Activated CD4-positive, alpha-beta memory T cell treated with anti-CD3 and anti-CD28 coated beads for 36 hours (primary cell): ENCODE measurements around the gene ST6GALNAC3. TPM values are rescaled to one million over a fixed set of nuclear protein-coding genes. Genes with fewer than 3 reads are reported as not detected.

Experiments
- CTCF ChIA-PET: fragments of 350-600 bp; sonication (Branson Sonifier 250); formaldehyde crosslinking; loops from one replicate; lab custom pipeline; 2021; ENCODE audit warnings: antibody characterized with exemption, inconsistent platforms; lab: Charles Lee
- POLR2A ChIA-PET: fragments of 350-600 bp; sonication (Branson Sonifier 250); formaldehyde crosslinking; loops from one replicate; lab custom pipeline; 2021; ENCODE audit warnings: antibody characterized with exemption; lab: Charles Lee
- DNase-seq: peaks from one replicate; pipeline ENCODE4 v3.0.0-alpha.2; 2020
- H3K27ac Mint-ChIP-seq: one replicate; pipeline ENCODE4 v1.8.0; 2021; ENCODE audit warnings: mixed read lengths
- H3K27me3 Mint-ChIP-seq: one replicate; pipeline ENCODE4 v1.8.0; 2021; ENCODE audit warnings: mixed read lengths
- H3K36me3 Mint-ChIP-seq: one replicate; pipeline ENCODE4 v1.8.0; 2021; ENCODE audit warnings: mixed read lengths
- H3K4me1 Mint-ChIP-seq: one replicate; pipeline ENCODE4 v1.8.0; 2021; ENCODE audit warnings: low read depth, mixed read lengths
- H3K4me3 Mint-ChIP-seq: one replicate; pipeline ENCODE4 v1.8.0; 2021; ENCODE audit warnings: mild to moderate bottlenecking, mixed read lengths
- H3K9me3 Mint-ChIP-seq: one replicate; pipeline ENCODE4 v1.8.0; 2021; ENCODE audit warnings: mixed read lengths
- intact Hi-C: fragments of 100-400 bp; cut with micrococcal nuclease; formaldehyde crosslinking; loops from one replicate; pipeline ENCODE4 v1.15.1; 2023
- total RNA-seq, 2 experiments: library from RNA; stranded (reverse); gene quantifications; one replicate each; pipeline ENCODE4 v1.2.3, GENCODE V29; 2021

The ST6GALNAC3 gene
- total RNA-seq, 2 experiments from 2014 or later: 0.26 to 0.41 TPM

DNA sequence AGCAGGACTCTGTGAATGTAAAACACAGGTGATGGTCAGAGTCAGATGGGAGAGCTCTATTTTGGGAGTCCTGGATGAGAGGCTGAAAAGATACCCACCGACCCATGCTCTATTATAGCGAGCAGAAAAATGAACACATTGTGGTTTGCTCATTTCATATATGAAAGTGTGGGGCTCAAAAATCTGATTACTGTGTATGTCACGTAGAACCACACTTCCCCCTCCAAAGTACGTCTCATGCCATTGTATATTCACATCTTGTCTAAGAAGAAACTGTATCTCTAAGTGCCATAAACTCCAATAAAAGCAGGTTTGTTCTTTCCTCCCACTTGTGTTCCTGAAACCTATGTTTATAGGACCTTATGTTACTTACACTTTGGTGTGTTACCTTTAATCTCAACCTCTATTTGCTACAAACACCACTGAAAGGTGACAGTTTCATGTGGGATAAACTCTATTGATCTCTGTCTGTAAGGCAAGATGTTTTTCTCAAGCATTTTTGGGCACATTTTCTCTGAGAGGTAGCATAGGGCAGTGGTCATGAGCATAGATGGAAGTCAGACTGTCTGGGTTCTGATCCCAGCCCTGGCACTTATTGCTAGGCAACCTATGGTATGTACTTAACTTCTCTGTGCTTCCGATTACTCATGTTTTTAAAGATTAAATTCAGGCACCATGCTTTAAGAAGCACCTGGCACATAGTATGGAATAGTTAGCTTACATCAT, 214.4 kb downstream of the ST6GALNAC3 start:
- DNase-seq: no peak
- CTCF ChIA-PET: no interaction called here

GRCh38 chr1:76289692-76290091, 215.1 kb downstream of the ST6GALNAC3 start:
- POLR2A ChIA-PET: interaction anchor here (1.0 kb wide), 1 partner anchor 9 kb away, joined by 3 read pairs; no protein-coding TSS in a partner anchor

More for the DNA sequence above, 214.4 kb downstream of the ST6GALNAC3 start:
- peaks cover 79% of the 10 kb centered on the region for H3K4me1 Mint-ChIP-seq
- no peak overlapping the region for H3K4me3 Mint-ChIP-seq
- POLR2A ChIA-PET: interaction anchor here (1.2 kb wide), 1 partner anchor 21 kb away, joined by 4 read pairs; no protein-coding TSS in a partner anchor
- H3K9me3 Mint-ChIP-seq: no peaks in the 10 kb centered on the region
- peak overlapping the region; percentile 33 for H3K27ac Mint-ChIP-seq
- H3K27me3 Mint-ChIP-seq: no peaks in the 10 kb centered on the region
- intact Hi-C loops: loop anchor here (1.0 kb wide), 1 partner anchor 18 kb away; no protein-coding TSS in a partner anchor
- H3K36me3 Mint-ChIP-seq: no peaks in the 10 kb centered on the region

GRCh38 chr1:76290271-76290670, 215.7 kb downstream of the ST6GALNAC3 start:
- Mint-ChIP-seq H3K27ac (peak overlapping the region; percentile 38), H3K4me3 (no peak overlapping the region), H3K4me1 (peaks cover 85% of the 10 kb centered on the region), H3K27me3 (no peaks in the 10 kb centered on the region), H3K9me3 (no peaks in the 10 kb centered on the region), H3K36me3 (no peaks in the 10 kb centered on the region)
- POLR2A ChIA-PET: interaction anchor here (1.0 kb wide), 1 partner anchor 8 kb away, joined by 3 read pairs; no protein-coding TSS in a partner anchor
- CTCF ChIA-PET: interaction anchor here (1.4 kb wide), 1 partner anchor 136 kb away, joined by 8 read pairs; no protein-coding TSS in a partner anchor
- intact Hi-C loops: loop anchor here (5.0 to 10.0 kb wide), 2 partner anchors 113 to 1145 kb away; no protein-coding TSS in a partner anchor
- DNase-seq: no peak

More at GRCh38 chr1:76289692-76290091, 215.1 kb downstream of the ST6GALNAC3 start:
- H3K27me3 Mint-ChIP-seq: no peaks in the 10 kb centered on the region
- peaks cover 84% of the 10 kb centered on the region for H3K4me1 Mint-ChIP-seq
- H3K27ac Mint-ChIP-seq: peak overlapping the region; percentile 33
- no peak overlapping the region for H3K4me3 Mint-ChIP-seq
- DNase-seq: peak; percentile 56
- no peaks in the 10 kb centered on the region for H3K36me3 Mint-ChIP-seq
- H3K9me3 Mint-ChIP-seq: no peaks in the 10 kb centered on the region
- intact Hi-C loops: loop anchor here (1.0 to 10.0 kb wide), 3 partner anchors 18 to 1145 kb away; no protein-coding TSS in a partner anchor
- CTCF ChIA-PET: interaction anchor here (1.4 kb wide), 1 partner anchor 135 kb away, joined by 8 read pairs; no protein-coding TSS in a partner anchor

- Mint-ChIP-seq H3K36me3 (no peaks in the 10 kb centered on the region), H3K4me3 (no peak overlapping the region), H3K27me3 (no peaks in the 10 kb centered on the region), H3K4me1 (peaks cover 86% of the 10 kb centered on the region), H3K9me3 (no peaks in the 10 kb centered on the region), H3K27ac (no peak overlapping the region)
- intact Hi-C loops: loop anchor here (5.0 to 10.0 kb wide), 2 partner anchors 114 to 1144 kb away; no protein-coding TSS in a partner anchor
- DNase-seq: no peak
- ChIA-PET CTCF (interaction anchor here (1.4 kb wide), 1 partner anchor 137 kb away, joined by 8 read pairs; no protein-coding TSS in a partner anchor), POLR2A (no interaction called here)
Measured at GRCh38 chr1:76291191-76291590, 216.6 kb downstream of the ST6GALNAC3 start.

DNA sequence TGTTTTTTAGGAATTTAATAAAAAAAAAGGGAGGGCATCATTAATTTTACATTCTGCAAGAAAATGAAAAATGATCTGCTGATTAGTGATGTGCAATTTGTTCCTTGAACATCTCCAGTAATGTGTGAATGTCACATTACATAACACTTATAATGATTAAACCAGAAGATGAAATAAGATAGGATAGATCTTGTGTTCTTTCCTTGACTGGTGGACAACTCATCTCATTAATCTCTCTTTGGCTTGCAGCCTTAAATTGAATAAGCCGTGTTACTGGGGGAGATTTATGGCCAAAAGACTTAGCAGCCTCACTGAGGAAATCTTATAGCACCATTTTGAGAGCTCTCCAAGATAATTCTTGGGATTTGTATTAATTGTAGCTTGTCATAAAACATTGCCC, 217.2 kb downstream of the ST6GALNAC3 start:
- Mint-ChIP-seq H3K9me3 (no peaks in the 10 kb centered on the region), H3K27ac (no peak overlapping the region), H3K27me3 (no peaks in the 10 kb centered on the region), H3K36me3 (no peaks in the 10 kb centered on the region), H3K4me3 (no peak overlapping the region), H3K4me1 (peaks cover 83% of the 10 kb centered on the region)
- intact Hi-C loops: loop anchor here (1.0 to 10.0 kb wide), 3 partner anchors 35 to 1143 kb away; no protein-coding TSS in a partner anchor
- POLR2A ChIA-PET: no interaction called here
- CTCF ChIA-PET: interaction anchor here (0.7 kb wide), 1 partner anchor 425 kb away, joined by 3 read pairs; no protein-coding TSS in a partner anchor
- no peak for DNase-seq

DNA sequence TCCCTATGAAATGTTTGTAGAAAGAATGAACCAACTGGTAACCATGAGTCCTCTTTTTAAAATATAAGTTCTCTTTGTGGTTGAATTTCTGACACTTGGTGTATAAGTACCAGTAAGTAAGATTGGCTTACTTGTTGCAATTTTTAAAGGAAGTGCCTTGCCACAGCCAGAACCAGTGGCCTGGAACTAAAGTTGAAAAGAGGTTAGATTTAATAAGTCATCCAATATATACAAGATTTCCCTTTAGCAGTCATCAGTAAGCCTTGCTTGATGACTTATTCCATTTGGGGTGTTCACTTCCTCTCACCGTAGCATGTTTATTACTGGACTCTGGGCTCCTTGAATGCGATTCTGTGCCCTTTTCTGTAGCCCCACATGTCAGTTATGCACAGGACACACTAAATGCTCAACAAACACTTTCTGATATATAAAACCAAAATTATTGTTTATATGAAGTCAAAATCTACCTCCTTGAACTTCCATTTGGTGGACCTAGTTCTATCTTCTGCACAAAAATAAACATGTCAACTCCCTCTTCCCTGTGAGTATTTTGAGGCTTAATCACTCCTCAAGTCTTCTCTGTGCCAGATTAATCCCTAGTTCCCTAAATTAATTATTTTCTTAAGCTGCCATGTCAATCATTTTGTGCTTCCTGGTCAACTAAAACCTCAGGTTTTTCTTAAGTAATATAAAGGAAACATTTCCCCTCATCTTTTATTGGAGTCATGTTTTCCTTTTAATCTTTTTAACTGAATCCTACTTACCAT, 218.1 kb downstream of the ST6GALNAC3 start:
- CTCF ChIA-PET: interaction anchor here (0.7 kb wide), 1 partner anchor 426 kb away, joined by 3 read pairs; no protein-coding TSS in a partner anchor
- intact Hi-C loops: loop anchor here (1.0 to 10.0 kb wide), 3 partner anchors 36 to 1142 kb away; no protein-coding TSS in a partner anchor
- H3K36me3 Mint-ChIP-seq: no peaks in the 10 kb centered on the region
- peaks cover 76% of the 10 kb centered on the region for H3K4me1 Mint-ChIP-seq
- no peaks in the 10 kb centered on the region for H3K9me3 Mint-ChIP-seq
- peak overlapping the region; percentile 57 for H3K27ac Mint-ChIP-seq
- H3K4me3 Mint-ChIP-seq: no peak overlapping the region
- no peaks in the 10 kb centered on the region for H3K27me3 Mint-ChIP-seq
- DNase-seq: peak; percentile 34
- POLR2A ChIA-PET: no interaction called here

GRCh38 chr1:76293831-76294230, 219.3 kb downstream of the ST6GALNAC3 start:
- H3K4me3 Mint-ChIP-seq: no peak overlapping the region
- H3K27me3 Mint-ChIP-seq: no peaks in the 10 kb centered on the region
- no peak for DNase-seq
- ChIA-PET POLR2A (interaction anchor here (1.3 kb wide), 1 partner anchor 1685 kb away, joined by 3 read pairs; the partner anchor contains the start of gene FUBP1), CTCF (interaction anchor here (0.8 kb wide), 1 partner anchor 140 kb away, joined by 3 read pairs; no protein-coding TSS in a partner anchor)
- H3K9me3 Mint-ChIP-seq: no peaks in the 10 kb centered on the region
- H3K4me1 Mint-ChIP-seq: peaks cover 67% of the 10 kb centered on the region
- peak overlapping the region; percentile 23 for H3K27ac Mint-ChIP-seq
- intact Hi-C loops: loop anchor here (1.0 to 10.0 kb wide), 5 partner anchors 27 to 1141 kb away; no protein-coding TSS in a partner anchor
- H3K36me3 Mint-ChIP-seq: no peaks in the 10 kb centered on the region

GRCh38 chr1:76294482-76295194, 220.1 kb downstream of the ST6GALNAC3 start:
- Mint-ChIP-seq H3K4me3 (peak overlapping the region; percentile 50), H3K4me1 (peaks cover 67% of the 10 kb centered on the region), H3K27me3 (no peaks in the 10 kb centered on the region), H3K27ac (peak overlapping the region; percentile 47), H3K36me3 (no peaks in the 10 kb centered on the region), H3K9me3 (no peaks in the 10 kb centered on the region)
- intact Hi-C loops: loop anchor here (1.0 to 10.0 kb wide), 5 partner anchors 27 to 1140 kb away; no protein-coding TSS in a partner anchor
- DNase-seq: no peak
- CTCF ChIA-PET: interaction anchor here (0.8 kb wide), 1 partner anchor 141 kb away, joined by 3 read pairs; no protein-coding TSS in a partner anchor
- POLR2A ChIA-PET: interaction anchor here (0.7 to 1.3 kb wide), 2 partner anchors 203 to 1684 kb away, joined by 3 read pairs; partner anchors contain the start of gene FUBP1

DNA sequence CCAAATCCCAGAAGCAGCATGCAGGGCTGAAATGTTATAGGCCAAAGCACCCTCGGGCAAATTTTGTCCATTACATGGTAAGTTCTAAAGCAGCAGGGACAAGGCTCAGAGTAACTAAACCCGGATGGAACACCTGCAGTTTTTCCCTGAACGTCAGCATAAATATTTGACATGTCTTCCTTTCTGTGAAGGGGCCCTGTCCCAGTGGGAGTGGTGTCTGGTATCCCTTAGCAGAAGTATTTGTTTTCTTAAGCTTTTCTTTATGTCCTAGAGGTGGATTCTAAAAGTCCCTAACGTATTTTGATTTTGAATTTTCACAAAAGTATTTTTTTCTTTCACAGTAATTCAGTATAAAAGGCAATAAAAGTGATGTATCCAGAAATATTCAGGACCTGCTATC, 223.9 kb downstream of the ST6GALNAC3 start:
- Mint-ChIP-seq H3K9me3 (no peaks in the 10 kb centered on the region), H3K27ac (no peak overlapping the region), H3K27me3 (no peaks in the 10 kb centered on the region), H3K36me3 (no peaks in the 10 kb centered on the region), H3K4me1 (peaks cover 55% of the 10 kb centered on the region), H3K4me3 (no peak overlapping the region)
- DNase-seq: no peak
- intact Hi-C loops: loop anchor here (10.0 kb wide), 1 partner anchor 1136 kb away; no protein-coding TSS in a partner anchor
- CTCF ChIA-PET: no interaction called here
- POLR2A ChIA-PET: interaction anchor here (0.7 kb wide), 1 partner anchor 8 kb away, joined by 3 read pairs; no protein-coding TSS in a partner anchor

DNA sequence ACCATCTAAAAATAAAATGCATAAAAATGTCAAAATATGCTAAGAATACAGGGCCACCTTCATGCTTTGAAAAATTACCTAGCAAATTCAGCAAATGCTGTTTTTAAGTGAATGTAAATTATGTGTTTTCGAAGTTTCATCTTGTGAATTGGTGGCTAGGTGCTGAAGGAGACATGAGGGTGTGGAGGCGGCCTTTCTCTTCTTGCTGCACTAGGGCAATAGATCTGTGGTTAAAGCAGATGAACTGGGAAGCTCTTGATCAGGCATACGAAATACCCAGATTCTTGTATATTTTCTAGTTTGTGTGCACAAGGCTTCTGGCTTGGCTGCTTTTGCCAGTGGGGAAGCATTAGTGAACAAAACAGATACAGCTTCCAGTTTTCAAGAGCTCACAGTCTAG, 224.5 kb downstream of the ST6GALNAC3 start:
- no peaks in the 10 kb centered on the region for H3K36me3 Mint-ChIP-seq
- DNase-seq: no peak
- no peak overlapping the region for H3K27ac Mint-ChIP-seq
- no peak overlapping the region for H3K4me3 Mint-ChIP-seq
- POLR2A ChIA-PET: no interaction called here
- H3K4me1 Mint-ChIP-seq: peaks cover 48% of the 10 kb centered on the region
- CTCF ChIA-PET: no interaction called here
- H3K9me3 Mint-ChIP-seq: no peaks in the 10 kb centered on the region
- intact Hi-C loops: loop anchor here (10.0 kb wide), 1 partner anchor 1136 kb away; no protein-coding TSS in a partner anchor
- no peaks in the 10 kb centered on the region for H3K27me3 Mint-ChIP-seq
